Caki2 (cell line): Measurements from ENCODE around the gene SLC30A1. TPM values are rescaled to one million over a fixed set of nuclear protein-coding genes. Genes with fewer than 3 reads are reported as not detected.
"Not testable (repeated sequence)": the region's sequence is repeated elsewhere in the genome, so short reads cannot be mapped to it uniquely, and the experiment has no call there.

ENCODE experiments used
- DNase-seq: peaks from one replicate; pipeline ENCODE4 v3.0.0-alpha.2; 2015; ENCODE audit warnings: low read depth
- in situ Hi-C: cut with HindIII; loops from 2 replicates; pipeline ENCODE4 v1.10.0; 2016; ENCODE audit warnings: low sequenced_read_pairs, low pct_unique_long_range_greater_than_20kb, mixed read lengths
- total RNA-seq: library from RNA; depleted of rRNA; stranded (reverse); fragments of >200 nt; shearing (Covaris generic); gene quantifications from 2 replicates; pipeline ENCODE4 v1.2.3, GENCODE V29; 2014; ENCODE audit warnings: low replicate concordance

Gene SLC30A1
- total RNA-seq, 1 experiment from 2014 or later = 18.4 TPM

- in situ Hi-C loops = no loop called here
- DNase-seq = no peak
Measured at GRCh38 chr1:211564084-211564483, 14.9 kb downstream of the SLC30A1 start.

GRCh38 chr1:211559222-211560010, 19.5 kb downstream of the SLC30A1 start:
- in situ Hi-C loops = no loop called here
- no peak for DNase-seq

GRCh38 chr1:211557894-211558625, 20.9 kb downstream of the SLC30A1 start:
- no peak for DNase-seq
- in situ Hi-C loops = no loop called here

- in situ Hi-C loops = no loop called here
- no peak for DNase-seq
Measured at GRCh38 chr1:211553549-211553948, 25.4 kb downstream of the SLC30A1 start.

- no peak for DNase-seq
- in situ Hi-C loops = no loop called here
Measured at GRCh38 chr1:211551638-211552460, 27.1 kb downstream of the SLC30A1 start.

GRCh38 chr1:211549092-211549711, 29.8 kb downstream of the SLC30A1 start:
- DNase-seq = no peak
- in situ Hi-C loops = no loop called here

GRCh38 chr1:211548321-211549091, 30.5 kb downstream of the SLC30A1 start:
- in situ Hi-C loops = no loop called here
- DNase-seq = no peak

- DNase-seq = no peak
- in situ Hi-C loops = no loop called here
Measured at GRCh38 chr1:211547710-211548109, 31.3 kb downstream of the SLC30A1 start.

GRCh38 chr1:211546543-211546942, 32.4 kb downstream of the SLC30A1 start:
- in situ Hi-C loops = no loop called here
- DNase-seq = no peak

- in situ Hi-C loops = no loop called here
- DNase-seq = no peak
Measured at GRCh38 chr1:211543025-211543424, 35.9 kb downstream of the SLC30A1 start.

GRCh38 chr1:211541720-211542477, 37.1 kb downstream of the SLC30A1 start:
- DNase-seq = peak; percentile 41
- in situ Hi-C loops = no loop called here

- no peak for DNase-seq
- in situ Hi-C loops = no loop called here
Measured at GRCh38 chr1:211541278-211541677, 37.7 kb downstream of the SLC30A1 start.

- DNase-seq, in situ Hi-C loops: not testable (repeated sequence)
Measured at GRCh38 chr1:211540824-211541223, 38.1 kb downstream of the SLC30A1 start.

- in situ Hi-C loops = no loop called here
- DNase-seq = no peak
Measured at GRCh38 chr1:211538287-211538686, 40.7 kb downstream of the SLC30A1 start.

- in situ Hi-C loops = no loop called here
- no peak for DNase-seq
Measured at GRCh38 chr1:211537253-211537652, 41.7 kb downstream of the SLC30A1 start.

GRCh38 chr1:211536606-211537005, 42.4 kb downstream of the SLC30A1 start:
- no peak for DNase-seq
- in situ Hi-C loops = no loop called here

GRCh38 chr1:211535346-211535745, 43.6 kb downstream of the SLC30A1 start:
- in situ Hi-C loops = no loop called here
- no peak for DNase-seq
